Breast epithelium (tissue), 4 donors: ENCODE results near the gene XKR8. TPM values are rescaled to one million over a fixed set of nuclear protein-coding genes. Genes with fewer than 3 reads are reported as not detected.

ENCODE experiments used
- DNase-seq, 2 donors: peaks; one replicate each; pipeline ENCODE4 v3.0.0-alpha.2; 2019; ENCODE audit warnings: low spot score in 2 of 2
- H3K27ac ChIP-seq, 2 donors: fragments of 200-600 bp; sonication (generic) in 1 of 2; one replicate each; pipeline ENCODE4 v1.5.1; 2016 to 2019; ENCODE audit warnings: mild to moderate bottlenecking in 1 of 2
- H3K27me3 ChIP-seq, 2 donors: fragments of 200-600 bp; sonication (generic) in 1 of 2; one replicate each; pipeline versions ENCODE4 v1.5.1 to v1.6.0; 2017 to 2019; ENCODE audit warnings: control low read depth in 1 of 2, mild to moderate bottlenecking in 1 of 2
- H3K36me3 ChIP-seq: fragments of 200-600 bp; one replicate; pipeline ENCODE4 v1.5.1; 2019
- H3K4me1 ChIP-seq, 2 donors: fragments of 200-600 bp; sonication (generic); one replicate each; pipeline ENCODE4 v1.5.1; 2016 to 2019; ENCODE audit warnings: control low read depth in 1 of 2
- H3K4me3 ChIP-seq, 3 donors: fragments of 200-600 bp; sonication (generic); 1 replicate in 2 of 3; 2 replicates in 1 of 3; pipeline ENCODE4 v1.5.1; 2016 to 2019; ENCODE audit warnings: mild to moderate bottlenecking in 3 of 3, moderate library complexity in 2 of 3
- H3K9me3 ChIP-seq, 2 donors: fragments of 200-600 bp; sonication (generic) in 1 of 2; one replicate each; pipeline ENCODE4 v1.5.1; 2016 to 2019; ENCODE audit warnings: control low read depth in 1 of 2
- POLR2A ChIP-seq: fragments of 450-650 bp; IDR thresholded peaks from one replicate; pipeline ENCODE4 v1.6.1; 2016; ENCODE audit warnings: antibody characterized with exemption, mild to moderate bottlenecking, moderate library complexity
- POLR2AphosphoS5 ChIP-seq, 3 donors: sonication (generic); formaldehyde crosslinking; IDR thresholded peaks; one replicate each; pipeline ENCODE4 v1.6.1; 2017; ENCODE audit warnings: antibody characterized with exemption in 3 of 3
- intact Hi-C: fragments of 100-400 bp; cut with DNase I; formaldehyde crosslinking; loops from one replicate; pipeline ENCODE4 v1.15.1; 2023; ENCODE audit warnings: low total_unique reads
- total RNA-seq, 3 donors: library from RNA; depleted of rRNA; stranded (reverse); fragments of >200 nt; gene quantifications; one replicate each; pipeline ENCODE4 v1.1.0, GENCODE V29; 2016
- TF ChIP-seq, protein P1 (sequence below), 3 donors: fragments of 450-650 bp; IDR thresholded peaks; one replicate each; pipeline ENCODE4 v1.5.1; 2016 to 2017; ENCODE audit warnings: antibody characterized with exemption in 3 of 3, mild to moderate bottlenecking in 3 of 3, moderate library complexity in 3 of 3

The XKR8 gene
- total RNA-seq, 3 donors from 2014 or later = 4.2 to 6.9 (median 5.6) TPM

GRCh38 chr1:27967884-27968466 is 8.2 kb downstream of the XKR8 start:
- Histone ChIP-seq H3K4me1 (peaks cover 0 to 9% of the 10 kb centered on the region in 2 donors), H3K27ac (peak overlapping the region; percentile 3 to 42), H3K36me3 (no peaks in the 10 kb centered on the region), H3K9me3 (no peaks in the 10 kb centered on the region), H3K27me3 (no peaks in the 10 kb centered on the region), H3K4me3 (no peak overlapping the region)
- intact Hi-C loops = no loop called here
- TF ChIP-seq, protein P1, sequence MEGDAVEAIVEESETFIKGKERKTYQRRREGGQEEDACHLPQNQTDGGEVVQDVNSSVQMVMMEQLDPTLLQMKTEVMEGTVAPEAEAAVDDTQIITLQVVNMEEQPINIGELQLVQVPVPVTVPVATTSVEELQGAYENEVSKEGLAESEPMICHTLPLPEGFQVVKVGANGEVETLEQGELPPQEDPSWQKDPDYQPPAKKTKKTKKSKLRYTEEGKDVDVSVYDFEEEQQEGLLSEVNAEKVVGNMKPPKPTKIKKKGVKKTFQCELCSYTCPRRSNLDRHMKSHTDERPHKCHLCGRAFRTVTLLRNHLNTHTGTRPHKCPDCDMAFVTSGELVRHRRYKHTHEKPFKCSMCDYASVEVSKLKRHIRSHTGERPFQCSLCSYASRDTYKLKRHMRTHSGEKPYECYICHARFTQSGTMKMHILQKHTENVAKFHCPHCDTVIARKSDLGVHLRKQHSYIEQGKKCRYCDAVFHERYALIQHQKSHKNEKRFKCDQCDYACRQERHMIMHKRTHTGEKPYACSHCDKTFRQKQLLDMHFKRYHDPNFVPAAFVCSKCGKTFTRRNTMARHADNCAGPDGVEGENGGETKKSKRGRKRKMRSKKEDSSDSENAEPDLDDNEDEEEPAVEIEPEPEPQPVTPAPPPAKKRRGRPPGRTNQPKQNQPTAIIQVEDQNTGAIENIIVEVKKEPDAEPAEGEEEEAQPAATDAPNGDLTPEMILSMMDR (IDR thresholded peaks at IDR 0.05) = no peak
- no peak for TF ChIP-seq POLR2A
- TF ChIP-seq POLR2AphosphoS5 (IDR thresholded peaks at IDR 0.05) = no peak
- DNase-seq = no peak

- no peaks in the 10 kb centered on the region for H3K27me3 ChIP-seq
- intact Hi-C loops = no loop called here
- H3K27ac ChIP-seq = peak overlapping the region in 1 of 2 donors; percentile 42
- H3K9me3 ChIP-seq = no peaks in the 10 kb centered on the region
- no peaks in the 10 kb centered on the region for H3K36me3 ChIP-seq
- DNase-seq = no peak
- H3K4me1 ChIP-seq = peaks cover 0 to 9% of the 10 kb centered on the region in 2 donors
- no peak for TF ChIP-seq POLR2A
- TF ChIP-seq, protein P1 (IDR thresholded peaks at IDR 0.05) = no peak
- TF ChIP-seq POLR2AphosphoS5 (IDR thresholded peaks at IDR 0.05) = no peak
- H3K4me3 ChIP-seq = no peak overlapping the region
These were observed 8.9 kb downstream of the XKR8 start for GRCh38 chr1:27968692-27969091.

GRCh38 chr1:27970401-27970800 is 10.6 kb downstream of the XKR8 start:
- no peak overlapping the region for H3K4me3 ChIP-seq
- TF ChIP-seq POLR2A (no peak), POLR2AphosphoS5 (IDR thresholded peaks at IDR 0.05) (no peak)
- TF ChIP-seq, protein P1 (IDR thresholded peaks at IDR 0.05) = no peak
- H3K27ac ChIP-seq = peak overlapping the region; percentile 0 to 54
- peaks cover 0 to 9% of the 10 kb centered on the region in 2 donors for H3K4me1 ChIP-seq
- intact Hi-C loops = no loop called here
- DNase-seq = no peak
- no peaks in the 10 kb centered on the region for H3K27me3 ChIP-seq
- H3K36me3 ChIP-seq = no peaks in the 10 kb centered on the region
- no peaks in the 10 kb centered on the region for H3K9me3 ChIP-seq

GRCh38 chr1:27971674-27972073 is 11.9 kb downstream of the XKR8 start:
- DNase-seq = no peak
- intact Hi-C loops = no loop called here
- no peak for TF ChIP-seq POLR2AphosphoS5 (IDR thresholded peaks at IDR 0.05)
- TF ChIP-seq, protein P1 (IDR thresholded peaks at IDR 0.05) = no peak
- TF ChIP-seq POLR2A = no peak
- Histone ChIP-seq H3K27me3 (no peaks in the 10 kb centered on the region), H3K9me3 (no peaks in the 10 kb centered on the region), H3K4me3 (no peak overlapping the region), H3K36me3 (no peaks in the 10 kb centered on the region), H3K4me1 (peaks cover 0 to 9% of the 10 kb centered on the region in 2 donors), H3K27ac (peak overlapping the region; percentile 54 to 64)

GRCh38 chr1:27972141-27972540 is 12.4 kb downstream of the XKR8 start:
- no peak overlapping the region for H3K4me3 ChIP-seq
- H3K9me3 ChIP-seq = no peaks in the 10 kb centered on the region
- H3K27ac ChIP-seq = peak overlapping the region; percentile 54 to 64
- no peaks in the 10 kb centered on the region for H3K36me3 ChIP-seq
- TF ChIP-seq POLR2A = no peak
- TF ChIP-seq, protein P1 (IDR thresholded peaks at IDR 0.05) = no peak
- TF ChIP-seq POLR2AphosphoS5 (IDR thresholded peaks at IDR 0.05) = no peak
- intact Hi-C loops = no loop called here
- H3K27me3 ChIP-seq = no peaks in the 10 kb centered on the region
- peaks cover 0 to 9% of the 10 kb centered on the region in 2 donors for H3K4me1 ChIP-seq
- no peak for DNase-seq
